Duodenal mucosa (tissue), 2 donors: Measurements from ENCODE around the gene RGN.
"Not testable (repeated sequence)": the region's sequence is repeated elsewhere in the genome, so short reads cannot be mapped to it uniquely, and the experiment has no call there.

Source experiments
- H3K27ac ChIP-seq: one replicate; pipeline ENCODE4 v1.7.0; 2013; ENCODE audit warnings: low read depth, low read length
- H3K27me3 ChIP-seq, 2 donors: one replicate each; pipeline ENCODE4 v1.7.0; 2013; ENCODE audit warnings: low read length in 2 of 2, control low read depth in 1 of 2; ENCODE audit not compliant: insufficient read depth in 2 of 2, control insufficient read depth in 1 of 2
- H3K36me3 ChIP-seq, 2 donors: one replicate each; pipeline ENCODE4 v1.7.0; 2013; ENCODE audit warnings: low read length in 2 of 2, control low read depth in 1 of 2; ENCODE audit not compliant: insufficient read depth in 2 of 2, control insufficient read depth in 1 of 2
- H3K4me1 ChIP-seq, 2 donors: one replicate each; pipeline ENCODE4 v1.7.0; 2013; ENCODE audit warnings: low read length in 2 of 2, control low read depth in 1 of 2; ENCODE audit not compliant: insufficient read depth in 2 of 2, control insufficient read depth in 1 of 2
- H3K4me3 ChIP-seq, 2 donors: one replicate each; pipeline ENCODE4 v1.7.0; 2013; ENCODE audit warnings: low read length in 2 of 2, low read depth in 1 of 2
- H3K9ac ChIP-seq, 2 donors: one replicate each; pipeline ENCODE4 v1.7.0; 2013; ENCODE audit warnings: low read length in 2 of 2, low read depth in 1 of 2
- H3K9me3 ChIP-seq, 2 donors: one replicate each; pipeline ENCODE4 v1.7.0; 2013; ENCODE audit warnings: low read length in 2 of 2, control low read depth in 1 of 2; ENCODE audit not compliant: control insufficient read depth in 1 of 2

RGN gene

GRCh38 chrX:47080215-47080914, 2.1 kb downstream of the RGN start:
- H3K4me3 ChIP-seq, result no peak overlapping the region
- H3K9me3 ChIP-seq, result no peaks in the 10 kb centered on the region
- no peak overlapping the region for H3K27ac ChIP-seq
- no peaks in the 10 kb centered on the region for H3K36me3 ChIP-seq
- no peak overlapping the region for H3K9ac ChIP-seq
- H3K4me1 ChIP-seq, result no peaks in the 10 kb centered on the region
- no peaks in the 10 kb centered on the region for H3K27me3 ChIP-seq

GRCh38 chrX:47080915-47081236, 2.6 kb downstream of the RGN start:
- H3K9ac ChIP-seq, result no peak overlapping the region
- H3K27ac ChIP-seq, result no peak overlapping the region
- no peak overlapping the region for H3K4me3 ChIP-seq

GRCh38 chrX:47091149-47091775, 13.0 kb downstream of the RGN start:
- Histone ChIP-seq H3K9me3 (no peaks in the 10 kb centered on the region), H3K27ac (no peak overlapping the region), H3K4me1 (no peaks in the 10 kb centered on the region), H3K27me3 (no peaks in the 10 kb centered on the region), H3K4me3 (no peak overlapping the region), H3K9ac (no peak overlapping the region), H3K36me3 (no peaks in the 10 kb centered on the region)

More at GRCh38 chrX:47080915-47081236, 2.6 kb downstream of the RGN start:
- H3K9me3 ChIP-seq, result no peaks in the 10 kb centered on the region
- no peaks in the 10 kb centered on the region for H3K36me3 ChIP-seq
- H3K27me3 ChIP-seq, result no peaks in the 10 kb centered on the region
- H3K4me1 ChIP-seq, result no peaks in the 10 kb centered on the region

- Histone ChIP-seq H3K9ac (no peak overlapping the region), H3K27me3 (no peaks in the 10 kb centered on the region), H3K36me3 (no peaks in the 10 kb centered on the region), H3K4me3 (no peak overlapping the region), H3K9me3 (no peaks in the 10 kb centered on the region), H3K4me1 (no peaks in the 10 kb centered on the region), H3K27ac (no peak overlapping the region)
Measured at GRCh38 chrX:47093248-47093647, 15.0 kb downstream of the RGN start.

- Histone ChIP-seq H3K9ac (no peak overlapping the region), H3K4me1 (no peaks in the 10 kb centered on the region), H3K9me3 (no peaks in the 10 kb centered on the region), H3K36me3 (no peaks in the 10 kb centered on the region), H3K27ac (no peak overlapping the region), H3K4me3 (no peak overlapping the region), H3K27me3 (no peaks in the 10 kb centered on the region)
Measured at GRCh38 chrX:47093860-47094259, 15.6 kb downstream of the RGN start.

- no peaks in the 10 kb centered on the region for H3K4me1 ChIP-seq
- no peaks in the 10 kb centered on the region for H3K36me3 ChIP-seq
- H3K27ac ChIP-seq, result no peak overlapping the region
- H3K4me3 ChIP-seq, result no peak overlapping the region
- H3K9ac ChIP-seq, result no peak overlapping the region
- H3K27me3 ChIP-seq, result no peaks in the 10 kb centered on the region
- no peaks in the 10 kb centered on the region for H3K9me3 ChIP-seq
Measured at GRCh38 chrX:47097018-47097417, 18.8 kb downstream of the RGN start.

- Histone ChIP-seq H3K27me3 (no peaks in the 10 kb centered on the region), H3K27ac (no peak overlapping the region)
Measured at GRCh38 chrX:47098338-47099094, 20.3 kb downstream of the RGN start.

GRCh38 chrX:47101206-47101605, 23.0 kb downstream of the RGN start:
- Histone ChIP-seq H3K27ac (no peak overlapping the region), H3K4me3 (no peak overlapping the region), H3K4me1 (no peaks in the 10 kb centered on the region), H3K9ac (no peak overlapping the region), H3K36me3 (no peaks in the 10 kb centered on the region), H3K9me3 (no peaks in the 10 kb centered on the region), H3K27me3 (no peaks in the 10 kb centered on the region)

More at GRCh38 chrX:47098338-47099094, 20.3 kb downstream of the RGN start:
- H3K4me3 ChIP-seq, result no peak overlapping the region
- no peaks in the 10 kb centered on the region for H3K36me3 ChIP-seq
- no peaks in the 10 kb centered on the region for H3K4me1 ChIP-seq
- H3K9me3 ChIP-seq, result no peaks in the 10 kb centered on the region
- H3K9ac ChIP-seq, result no peak overlapping the region

GRCh38 chrX:47110936-47111615, 32.8 kb downstream of the RGN start:
- not testable (repeated sequence) for H3K27ac ChIP-seq, H3K9me3 ChIP-seq, H3K4me1 ChIP-seq, H3K9ac ChIP-seq, H3K36me3 ChIP-seq, H3K4me3 ChIP-seq, H3K27me3 ChIP-seq
